Erythroblast (primary cell): ENCODE results near the gene HPCAL4.

Experiments
- GATA1 ChIP-seq: IDR thresholded peaks from 2 replicates; pipeline ENCODE4 v1.6.1; 2011; ENCODE audit warnings: low read depth, mild to moderate bottlenecking, control low read depth, low read length, moderate library complexity
- POLR2A ChIP-seq: IDR thresholded peaks from 2 replicates; pipeline ENCODE4 v1.6.1; 2011; ENCODE audit warnings: mild to moderate bottlenecking, low read length

- TF ChIP-seq POLR2A (no peak), GATA1 (no peak)
These were observed 1.2 kb upstream of the HPCAL4 start for GRCh38 chr1:39692152-39693074.
